HepG2 (cell line): ENCODE data around the gene NRSN2. TPM values are rescaled to one million over a fixed set of nuclear protein-coding genes. Genes with fewer than 3 reads are reported as not detected.

ENCODE experiments used
- CBX5 ChIP-seq: sonication (generic); formaldehyde crosslinking; IDR thresholded peaks from 2 replicates; pipeline ENCODE4 v1.4.0; 2020; ENCODE audit warnings: missing genetic modification reagents, borderline replicate concordance
- DMAP1 ChIP-seq: IDR thresholded peaks from 2 replicates; pipeline ENCODE4 v1.6.1; 2016
- FOSL2 ChIP-seq: sonication (generic); formaldehyde crosslinking; IDR thresholded peaks from 2 replicates; pipeline ENCODE4 v1.4.0; 2020; ENCODE audit warnings: missing genetic modification reagents
- HMG20A ChIP-seq: IDR thresholded peaks from 2 replicates; pipeline ENCODE4 v1.6.1; 2016; ENCODE audit warnings: borderline replicate concordance
- HOXA7 ChIP-seq: sonication (generic); formaldehyde crosslinking; IDR thresholded peaks from 2 replicates; pipeline ENCODE4 v1.8.1; 2022; ENCODE audit warnings: mild to moderate bottlenecking, missing genetic modification reagents, moderate library complexity
- MED13 ChIP-seq: sonication (generic); formaldehyde crosslinking; IDR thresholded peaks from 2 replicates; pipeline ENCODE4 v1.5.0; 2020; ENCODE audit warnings: missing genetic modification reagents
- MIER2 ChIP-seq: IDR thresholded peaks from 2 replicates; pipeline ENCODE4 v1.6.1; 2016; ENCODE audit warnings: missing biosample characterization, missing genetic modification reagents
- MXD1 ChIP-seq: sonication (generic); formaldehyde crosslinking; IDR thresholded peaks from 2 replicates; pipeline ENCODE4 v1.4.0; 2020; ENCODE audit warnings: mild to moderate bottlenecking, missing genetic modification reagents
- NAIF1 ChIP-seq: sonication (generic); formaldehyde crosslinking; IDR thresholded peaks from 2 replicates; pipeline ENCODE4 v1.5.0; 2020; ENCODE audit warnings: mild to moderate bottlenecking, missing genetic modification reagents, borderline replicate concordance
- NCOR1 ChIP-seq: fragments of 200-600 bp; sonication (generic); IDR thresholded peaks from 2 replicates; pipeline ENCODE4 v1.7.0; 2017; ENCODE audit warnings: antibody characterized with exemption, low read length, borderline replicate concordance
- NONO ChIP-seq, 2 experiments: fragments of 450-650 bp in 1 of 2; sonication (generic) in 1 of 2; formaldehyde crosslinking in 1 of 2; IDR thresholded peaks in 1 of 2; conservative IDR thresholded peaks in 1 of 2; 2 replicates each; pipeline versions ENCODE4 v1.6.1 to v1.8.0; 2017 to 2022; ENCODE audit warnings: mild to moderate bottlenecking in 1 of 2, missing genetic modification reagents in 1 of 2, moderate library complexity in 1 of 2
- PATZ1 ChIP-seq: sonication (generic); formaldehyde crosslinking; IDR thresholded peaks from 2 replicates; pipeline ENCODE4 v1.4.0; 2020; ENCODE audit warnings: missing genetic modification reagents
- PITX1 ChIP-seq: sonication (generic); formaldehyde crosslinking; IDR thresholded peaks from 2 replicates; pipeline ENCODE4 v1.5.1; 2020; ENCODE audit warnings: mild to moderate bottlenecking, missing genetic modification reagents
- PLRG1 ChIP-seq: fragments of 450-650 bp; conservative IDR thresholded peaks from 2 replicates; pipeline ENCODE4 v1.6.1; 2016
- RBFOX2 ChIP-seq: fragments of 200-400 bp; formaldehyde crosslinking; IDR thresholded peaks from 2 replicates; pipeline ENCODE4 v1.6.1; 2017; ENCODE audit warnings: low read depth, mild to moderate bottlenecking, low read length
- SP5 ChIP-seq: IDR thresholded peaks from 2 replicates; pipeline ENCODE4 v1.6.1; 2016; ENCODE audit warnings: low read depth, borderline replicate concordance
- SUZ12 ChIP-seq: fragments of 150-350 bp; IDR thresholded peaks from 2 replicates; pipeline ENCODE4 v1.6.1; 2014; ENCODE audit warnings: low read depth, low read length
- U2AF2 ChIP-seq: fragments of 200-400 bp; formaldehyde crosslinking; IDR thresholded peaks from 2 replicates; pipeline ENCODE4 v1.6.1; 2017; ENCODE audit warnings: low read depth, mild to moderate bottlenecking, low read length
- WIZ ChIP-seq: sonication (generic); formaldehyde crosslinking; IDR thresholded peaks from 2 replicates; pipeline ENCODE4 v1.5.1; 2020; ENCODE audit warnings: mild to moderate bottlenecking, missing genetic modification reagents
- YEATS2 ChIP-seq: sonication (generic); formaldehyde crosslinking; IDR thresholded peaks from 2 replicates; pipeline ENCODE4 v1.4.0; 2020; ENCODE audit warnings: missing genetic modification reagents, borderline replicate concordance
- ZNF136 ChIP-seq: sonication (generic); formaldehyde crosslinking; IDR thresholded peaks from 2 replicates; pipeline ENCODE4 v1.8.1; 2022; ENCODE audit warnings: low read depth, mild to moderate bottlenecking, moderate library complexity, missing genetic modification reagents
- ZNF20 ChIP-seq: sonication (generic); formaldehyde crosslinking; IDR thresholded peaks from 2 replicates; pipeline ENCODE4 v1.4.0; 2020; ENCODE audit warnings: mild to moderate bottlenecking, moderate library complexity, missing genetic modification reagents
- ZNF225 ChIP-seq: sonication (generic); formaldehyde crosslinking; IDR thresholded peaks from 2 replicates; pipeline ENCODE4 v1.4.0; 2020; ENCODE audit warnings: mild to moderate bottlenecking, missing genetic modification reagents
- ZNF564 ChIP-seq: sonication (generic); formaldehyde crosslinking; IDR thresholded peaks from 2 replicates; pipeline ENCODE4 v1.8.1; 2023; ENCODE audit warnings: mild to moderate bottlenecking, missing genetic modification reagents
- ZNF615 ChIP-seq: sonication (generic); formaldehyde crosslinking; IDR thresholded peaks from 2 replicates; pipeline ENCODE4 v1.5.0; 2020; ENCODE audit warnings: mild to moderate bottlenecking, missing genetic modification reagents, borderline replicate concordance
- ZNF674 ChIP-seq: sonication (generic); formaldehyde crosslinking; IDR thresholded peaks from 2 replicates; pipeline ENCODE4 v1.5.0; 2020; ENCODE audit warnings: low read depth, mild to moderate bottlenecking, missing genetic modification reagents
- ZNF713 ChIP-seq: sonication (generic); formaldehyde crosslinking; IDR thresholded peaks from 2 replicates; pipeline ENCODE4 v1.4.0; 2020; ENCODE audit warnings: mild to moderate bottlenecking, missing genetic modification reagents
- ZNF720 ChIP-seq: sonication (generic); formaldehyde crosslinking; IDR thresholded peaks from 2 replicates; pipeline ENCODE4 v1.4.0; 2020; ENCODE audit warnings: missing genetic modification reagents
- ZNF776 ChIP-seq: sonication (generic); formaldehyde crosslinking; IDR thresholded peaks from 2 replicates; pipeline ENCODE4 v1.4.0; 2020; ENCODE audit warnings: mild to moderate bottlenecking, missing genetic modification reagents
- ZNF883 ChIP-seq: sonication (generic); formaldehyde crosslinking; IDR thresholded peaks from 2 replicates; pipeline ENCODE4 v1.5.1; 2020; ENCODE audit warnings: mild to moderate bottlenecking, missing genetic modification reagents; ENCODE audit errors: not compliant biosample characterization
- ZSCAN31 ChIP-seq: sonication (generic); formaldehyde crosslinking; IDR thresholded peaks from 2 replicates; pipeline ENCODE4 v1.5.0; 2020; ENCODE audit warnings: low read depth, mild to moderate bottlenecking, missing genetic modification reagents
- polyA plus RNA-seq, 8 experiments: library from polyadenylated mRNA; depleted of rRNA in 3 of 8; stranded (reverse) in 7 of 8; unstranded in 1 of 8; fragments of >200 nt; fragmentation: Illumina TruSeq in 4 of 8; extraction: Trizol in 4 of 8; gene quantifications; 2 replicates each; pipeline versions ENCODE4 v1.2.1 to v1.2.3, GENCODE V29; 2011 to 2016; ENCODE audit warnings: low read depth in 4 of 8, missing spikeins in 1 of 8, mixed read lengths in 1 of 8; ENCODE audit not compliant: insufficient read depth in 1 of 8
- total RNA-seq, 5 experiments: library from RNA; depleted of rRNA; stranded (reverse); fragments of >200 nt; fragmentation: Illumina TruSeq; extraction: Trizol; gene quantifications; 2 replicates each; pipeline ENCODE4 v1.2.3, GENCODE V29; 2016; ENCODE audit warnings: low read depth in 1 of 5

Gene NRSN2
- total and polyA plus RNA-seq, 2 of the 13 experiments (the other 11 are each of a cell fraction or from before 2014, with no cell fraction given) = 32.3 to 49.4 TPM

- TF ChIP-seq FOSL2 (CRISPR knock-in tag) (peak; percentile 37; the same call in 1 of the 2 replicates), NCOR1 (no peak; the same call in 1 of the 2 replicates), YEATS2 (peak; percentile 17; the same call in 1 of the 2 replicates), PLRG1 (no peak), NAIF1 (CRISPR knock-in tag) (no peak), WIZ (no peak), PATZ1 (CRISPR knock-in tag) (peak; percentile 92), MXD1 (CRISPR knock-in tag) (peak; percentile 60; the same call in 1 of the 2 replicates), SUZ12 (no peak), ZNF20 (CRISPR knock-in tag) (no peak), ZNF713 (peak; percentile 61), ZNF776 (no peak), ZNF674 (CRISPR knock-in tag) (0 out of 2 replicates have a peak, but pooled peaks have one; percentile 32), ZNF225 (CRISPR knock-in tag) (peak; percentile 25; the same call in 1 of the 2 replicates), HOXA7 (no peak), ZNF564 (CRISPR knock-in tag) (no peak; the same call in 1 of the 2 replicates), ZSCAN31 (CRISPR knock-in tag) (peak; percentile 83; the same call in 1 of the 2 replicates), ZNF136 (peak; percentile 36; the same call in 1 of the 2 replicates), CBX5 (CRISPR knock-in tag) (peak; percentile 43; the same call in 1 of the 2 replicates), ZNF720 (no peak), MED13 (peak; percentile 26; the same call in 1 of the 2 replicates), DMAP1 (CRISPR knock-in tag) (peak; percentile 76), MIER2 (CRISPR knock-in tag) (peak; percentile 17; the same call in 1 of the 2 replicates), SP5 (peak; percentile 63), PITX1 (CRISPR knock-in tag) (peak; percentile 36; the same call in 1 of the 2 replicates), U2AF2 (no peak), NONO (IDR thresholded peaks at IDR 0.05) (no peak), NONO (CRISPR knock-in tag; conservative IDR thresholded peaks at IDR 0.05) (no peak; the same call in 1 of the 2 replicates), ZNF883 (CRISPR knock-in tag) (no peak), ZNF615 (CRISPR knock-in tag) (no peak), RBFOX2 (peak; percentile 96), HMG20A (CRISPR knock-in tag) (no peak)
Measured at GRCh38 chr20:381581-382290, 34.8 kb downstream of the NRSN2 start (continued).
